Measurements from ENCODE around the gene MRPS23.

- no peak for TF ChIP-seq CTCF (IDR thresholded peaks at IDR 0.05)
- TF ChIP-seq POLR2A (IDR thresholded peaks at IDR 0.05): no peak
These were observed 30.0 kb downstream of the MRPS23 start for GRCh38 chr17:57819867-57820266.

All from right lobe of liver (tissue), 4 donors.